ENCODE measurements around the gene DESI1. TPM values are rescaled to one million over a fixed set of nuclear protein-coding genes. Genes with fewer than 3 reads are reported as not detected.
"Not testable (repeated sequence)": the region's sequence is repeated elsewhere in the genome, so short reads cannot be mapped to it uniquely, and the experiment has no call there.

The DESI1 gene
- polyA plus RNA-seq, 1 donor = 34.0 TPM

DNA sequence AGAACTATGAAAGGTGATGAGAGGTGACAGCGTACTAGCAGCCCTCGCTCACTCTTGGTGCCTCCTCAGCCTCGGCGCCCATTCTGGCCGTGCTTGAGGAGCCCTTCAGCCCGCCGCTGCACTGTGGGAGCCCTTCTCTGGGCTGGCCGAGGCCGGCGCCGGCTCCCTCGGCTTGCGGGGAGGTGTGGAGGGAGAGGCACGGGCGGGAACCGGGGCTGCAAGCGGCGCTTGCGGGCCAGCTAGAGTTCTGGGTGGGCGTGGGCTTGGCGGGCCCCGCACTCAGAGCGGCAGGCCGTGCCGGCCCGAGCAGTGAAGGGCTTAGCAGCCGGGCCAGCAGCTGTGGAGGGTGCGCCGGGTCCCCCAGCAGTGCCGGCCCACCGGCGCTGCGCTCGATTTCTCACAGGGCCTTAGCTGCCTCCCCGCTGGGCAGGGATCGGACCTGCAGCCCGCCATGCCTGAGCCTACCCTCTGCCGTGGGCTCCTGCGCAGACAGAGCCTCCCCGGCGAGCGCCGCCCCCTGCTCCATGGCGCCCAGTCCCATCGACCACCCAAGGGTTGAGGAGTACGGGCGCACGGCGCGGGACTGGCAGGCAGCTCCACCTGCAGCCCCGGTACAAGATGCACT lies 27.4 kb downstream of the DESI1 start:
- H3K27ac ChIP-seq (ENCODE audit: low read length); H3K4me1 ChIP-seq (ENCODE audit: control insufficient read depth, insufficient read depth, low read length); H3K4me3 ChIP-seq (ENCODE audit: low read length); DNase-seq; H3K9me3 ChIP-seq (ENCODE audit: control insufficient read depth, low read depth, low read length); H3K27me3 ChIP-seq (ENCODE audit: control insufficient read depth, insufficient read depth, low read length); H3K36me3 ChIP-seq (ENCODE audit: control insufficient read depth, insufficient read depth, low read length): not testable (repeated sequence)
- no CpG with 5 or more reads among the region's 51 CpGs for WGBS (ENCODE audit: insufficient coverage, low lambda C conversion rate)

DNA sequence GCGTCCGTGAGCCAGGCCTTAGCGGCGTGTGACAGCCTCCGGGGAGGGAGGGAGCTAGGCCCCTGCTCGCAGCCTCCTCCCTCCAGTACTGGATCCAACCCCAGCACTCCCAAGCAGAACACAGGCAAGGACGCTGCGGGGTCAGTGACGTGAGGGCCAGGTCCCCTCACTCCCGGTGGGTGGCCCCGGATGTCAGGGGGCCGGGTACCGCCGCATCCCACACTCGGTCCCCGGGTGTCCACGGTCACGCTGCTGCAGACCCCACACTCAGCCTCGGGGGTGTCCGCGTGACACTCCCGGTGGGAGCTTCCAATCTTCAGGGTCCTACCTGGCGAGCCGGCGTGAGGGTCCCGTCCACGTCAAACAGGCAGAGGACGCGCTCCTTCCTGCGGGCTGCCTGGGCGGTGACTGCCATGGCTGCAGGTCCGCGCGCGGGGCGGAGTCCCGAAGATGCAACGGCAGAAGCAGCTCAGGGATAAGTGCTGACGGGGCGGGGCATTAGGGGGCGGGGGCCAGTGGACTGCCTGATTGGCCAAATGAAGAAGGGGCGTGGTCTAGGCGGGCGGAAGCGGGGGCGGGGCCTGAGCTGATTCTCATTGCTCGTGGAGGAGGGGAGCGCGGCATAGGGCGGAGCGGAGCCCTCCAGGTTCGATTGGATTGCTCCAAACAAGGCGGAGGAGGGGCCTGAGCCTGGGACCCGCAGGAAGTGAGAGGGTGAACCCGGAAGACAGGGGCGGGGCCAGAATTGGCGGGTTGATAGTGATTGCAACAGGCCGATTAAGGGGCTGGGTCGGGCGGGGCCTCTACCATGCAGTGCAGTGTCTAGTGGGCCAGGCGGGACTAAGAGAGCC lies 31.2 kb downstream of the DESI1 start, which contains the start of gene PMM1:
TSS of gene PMM1 (minus strand) at position 450 of the 851 bp plus-strand sequence. CDS start at position 415, 35 bp downstream.
- peaks cover 14% of the 10 kb centered on the region for H3K4me1 ChIP-seq (ENCODE audit: control insufficient read depth, insufficient read depth, low read length)
- no peaks in the 10 kb centered on the region for H3K9me3 ChIP-seq (ENCODE audit: control insufficient read depth, low read depth, low read length)
- peak within 1 kb of the TSS; percentile 88 for H3K4me3 ChIP-seq (ENCODE audit: low read length)
- DNase-seq = peak; percentile 100
- H3K27ac ChIP-seq (ENCODE audit: low read length) = peak within 1 kb of the TSS; percentile 97
- H3K27me3 ChIP-seq (ENCODE audit: control insufficient read depth, insufficient read depth, low read length) = no peaks in the 10 kb centered on the region
- peaks cover 13% of the 10 kb centered on the region for H3K36me3 ChIP-seq (ENCODE audit: control insufficient read depth, insufficient read depth, low read length)
- WGBS (ENCODE audit: insufficient coverage, low lambda C conversion rate) = no CpG with 5 or more reads among the region's 61 CpGs

DNA sequence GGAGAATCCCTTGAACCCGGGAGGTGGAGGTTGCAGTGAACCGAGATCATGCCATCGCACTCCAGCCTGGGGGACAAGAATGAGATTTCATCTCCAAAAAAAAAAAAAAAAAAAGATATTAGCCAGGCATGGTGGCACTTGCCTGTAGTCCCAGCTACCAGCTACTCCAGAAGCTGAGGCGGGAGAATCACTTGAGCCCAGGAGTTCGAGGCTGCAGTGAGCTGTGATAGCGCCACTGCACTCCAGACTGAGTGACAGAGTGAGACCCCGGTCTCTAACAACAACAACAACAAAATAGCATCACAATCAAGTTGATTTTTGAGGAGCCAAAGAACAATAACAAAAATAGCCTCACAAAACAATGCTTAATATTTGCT lies 33.5 kb downstream of the DESI1 start:
- DNase-seq = no peak
- Histone ChIP-seq H3K27me3 (ENCODE audit: control insufficient read depth, insufficient read depth, low read length) (no peaks in the 10 kb centered on the region), H3K4me1 (ENCODE audit: control insufficient read depth, insufficient read depth, low read length) (peaks cover 14% of the 10 kb centered on the region), H3K4me3 (ENCODE audit: low read length) (peak overlapping the region; percentile 22), H3K36me3 (ENCODE audit: control insufficient read depth, insufficient read depth, low read length) (peaks cover 35% of the 10 kb centered on the region), H3K27ac (ENCODE audit: low read length) (peak overlapping the region; percentile 97), H3K9me3 (ENCODE audit: control insufficient read depth, low read depth, low read length) (no peaks in the 10 kb centered on the region)
- no CpG with 5 or more reads among the region's 7 CpGs for WGBS (ENCODE audit: insufficient coverage, low lambda C conversion rate)

DNA sequence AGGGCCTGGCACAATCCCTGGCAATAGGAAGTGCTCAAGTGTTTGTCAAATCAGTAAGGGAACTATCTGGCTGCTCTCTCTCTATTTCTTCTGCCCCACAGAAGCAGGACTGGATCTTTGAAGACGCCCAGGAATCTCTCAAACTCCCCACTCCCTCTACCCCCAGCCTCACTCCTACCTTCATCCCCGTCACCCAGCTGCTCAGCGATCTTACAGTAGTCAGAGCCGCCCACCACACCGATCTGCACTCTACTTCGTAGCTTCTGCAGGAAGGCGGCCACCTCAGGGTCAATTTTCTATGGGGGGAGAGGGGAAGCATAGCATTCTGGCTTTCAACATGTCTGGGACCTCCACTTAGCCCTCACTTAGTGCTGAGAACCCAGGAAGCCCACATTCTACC lies 34.9 kb downstream of the DESI1 start:
- Histone ChIP-seq H3K27ac (ENCODE audit: low read length) (no peak overlapping the region), H3K4me1 (ENCODE audit: control insufficient read depth, insufficient read depth, low read length) (peaks cover 14% of the 10 kb centered on the region), H3K36me3 (ENCODE audit: control insufficient read depth, insufficient read depth, low read length) (peaks cover 45% of the 10 kb centered on the region), H3K4me3 (ENCODE audit: low read length) (no peak overlapping the region), H3K27me3 (ENCODE audit: control insufficient read depth, insufficient read depth, low read length) (no peaks in the 10 kb centered on the region), H3K9me3 (ENCODE audit: control insufficient read depth, low read depth, low read length) (no peaks in the 10 kb centered on the region)
- DNase-seq = no peak
- no CpG with 5 or more reads among the region's 7 CpGs for WGBS (ENCODE audit: insufficient coverage, low lambda C conversion rate)

DNA sequence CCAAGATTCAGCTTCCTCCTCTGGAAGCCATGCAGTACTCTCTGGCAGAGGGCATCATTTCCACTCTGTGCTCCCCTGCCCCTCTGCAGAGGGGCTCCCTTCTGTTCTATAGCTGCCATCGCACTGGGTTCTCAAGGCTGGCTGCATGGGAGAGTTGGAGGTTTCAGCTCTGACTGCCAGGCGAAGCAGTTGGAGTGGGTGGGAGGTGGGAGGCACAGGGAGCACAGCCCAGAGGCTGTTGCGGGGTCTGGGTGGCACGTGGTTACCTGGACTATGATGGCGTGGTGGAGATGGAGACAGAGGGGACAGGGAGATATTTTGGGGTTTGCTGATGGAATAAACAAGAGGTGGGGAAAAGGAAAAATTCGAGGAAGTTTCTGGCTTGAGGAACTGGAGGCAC lies 36.0 kb downstream of the DESI1 start:
- Histone ChIP-seq H3K27me3 (ENCODE audit: control insufficient read depth, insufficient read depth, low read length) (no peaks in the 10 kb centered on the region), H3K4me3 (ENCODE audit: low read length) (no peak overlapping the region), H3K36me3 (ENCODE audit: control insufficient read depth, insufficient read depth, low read length) (peaks cover 53% of the 10 kb centered on the region), H3K4me1 (ENCODE audit: control insufficient read depth, insufficient read depth, low read length) (peaks cover 14% of the 10 kb centered on the region), H3K27ac (ENCODE audit: low read length) (no peak overlapping the region), H3K9me3 (ENCODE audit: control insufficient read depth, low read depth, low read length) (no peaks in the 10 kb centered on the region)
- WGBS (ENCODE audit: insufficient coverage, low lambda C conversion rate) = no CpG with 5 or more reads among the region's 6 CpGs
- no peak for DNase-seq

DNA sequence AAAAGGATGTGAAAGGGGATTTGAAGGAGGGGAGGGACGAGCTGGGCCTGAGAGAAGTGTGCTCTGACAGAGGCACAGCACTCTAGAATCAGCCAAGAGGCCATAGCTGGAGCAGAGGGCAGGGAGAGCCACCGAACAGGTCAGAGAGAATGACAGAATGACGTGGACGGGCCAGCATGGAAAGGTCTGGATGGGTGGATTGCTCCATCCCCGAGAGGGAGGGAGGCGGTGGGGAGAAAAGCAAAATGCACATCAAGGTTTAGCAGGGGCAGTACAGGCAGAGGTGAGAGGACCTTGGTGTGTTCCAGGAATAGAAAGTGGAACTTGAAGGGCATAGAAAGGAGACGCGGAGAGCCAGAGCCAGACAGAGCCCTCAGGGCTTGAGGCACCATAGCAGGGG lies 38.1 kb downstream of the DESI1 start:
- Histone ChIP-seq H3K4me1 (ENCODE audit: control insufficient read depth, insufficient read depth, low read length) (peaks cover 4% of the 10 kb centered on the region), H3K9me3 (ENCODE audit: control insufficient read depth, low read depth, low read length) (no peaks in the 10 kb centered on the region), H3K27me3 (ENCODE audit: control insufficient read depth, insufficient read depth, low read length) (no peaks in the 10 kb centered on the region), H3K36me3 (ENCODE audit: control insufficient read depth, insufficient read depth, low read length) (peaks cover 75% of the 10 kb centered on the region), H3K4me3 (ENCODE audit: low read length) (no peak overlapping the region), H3K27ac (ENCODE audit: low read length) (no peak overlapping the region)
- DNase-seq = no peak
- WGBS (ENCODE audit: insufficient coverage, low lambda C conversion rate) = no CpG with 5 or more reads among the region's 8 CpGs

DNA sequence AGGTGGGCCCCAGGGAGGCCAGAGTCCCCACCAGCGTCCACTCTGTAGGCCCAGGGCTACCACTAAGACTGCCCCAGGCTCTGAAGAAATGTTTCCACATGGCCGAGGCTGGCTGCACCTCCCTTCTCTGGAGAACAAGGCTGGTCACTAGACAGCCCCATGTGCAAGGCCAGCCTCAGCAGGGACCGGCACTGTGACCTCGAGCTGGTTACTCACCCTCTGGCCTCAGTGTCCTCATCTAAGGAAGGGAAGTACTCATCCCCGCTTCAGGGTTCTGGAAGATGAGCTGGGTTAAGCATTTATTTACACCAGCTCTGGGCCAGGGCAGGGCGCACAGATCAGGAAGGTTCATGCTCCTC lies 40.9 kb downstream of the DESI1 start:
- no peaks in the 10 kb centered on the region for H3K27me3 ChIP-seq (ENCODE audit: control insufficient read depth, insufficient read depth, low read length)
- WGBS (ENCODE audit: insufficient coverage, low lambda C conversion rate) = no CpG with 5 or more reads among the region's 6 CpGs
- no peaks in the 10 kb centered on the region for H3K9me3 ChIP-seq (ENCODE audit: control insufficient read depth, low read depth, low read length)
- H3K4me3 ChIP-seq (ENCODE audit: low read length) = no peak overlapping the region
- H3K36me3 ChIP-seq (ENCODE audit: control insufficient read depth, insufficient read depth, low read length) = peaks cover 93% of the 10 kb centered on the region
- H3K27ac ChIP-seq (ENCODE audit: low read length) = no peak overlapping the region
- no peaks in the 10 kb centered on the region for H3K4me1 ChIP-seq (ENCODE audit: control insufficient read depth, insufficient read depth, low read length)
- DNase-seq = no peak

DNA sequence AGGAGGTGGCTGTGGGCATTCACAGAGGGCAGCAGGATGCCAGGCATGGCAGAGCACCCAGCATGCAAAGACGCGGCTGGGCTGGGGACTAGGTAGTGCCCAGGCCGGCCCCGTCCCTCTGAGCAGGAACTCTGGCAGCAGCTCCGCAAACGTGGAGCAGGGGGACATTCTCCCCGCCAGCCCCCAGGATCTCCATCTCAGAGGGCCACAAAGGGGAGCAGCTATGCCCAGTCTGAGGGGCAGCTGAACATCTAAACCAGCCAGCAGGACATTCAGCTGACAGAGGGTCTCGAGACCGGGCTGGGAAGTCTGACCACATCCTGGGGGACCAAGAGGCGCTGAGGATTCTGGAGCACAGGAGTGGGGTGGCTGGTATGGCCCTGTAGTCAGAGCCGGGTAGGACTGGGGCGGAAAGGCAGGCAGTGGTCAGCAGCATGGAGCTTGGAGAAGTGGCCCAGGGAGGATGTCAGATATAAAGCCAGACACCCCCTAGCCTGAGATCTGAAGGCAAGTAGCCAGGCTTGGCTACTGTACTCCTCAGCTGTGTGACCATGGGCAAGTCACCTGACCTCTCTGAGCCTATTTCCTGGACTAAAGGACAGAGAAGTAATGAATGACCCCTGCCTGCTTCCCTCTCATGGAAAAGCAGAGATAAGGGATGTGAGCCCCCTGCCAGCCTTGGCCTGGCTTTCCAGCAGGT lies 41.4 kb downstream of the DESI1 start:
- Histone ChIP-seq H3K27me3 (ENCODE audit: control insufficient read depth, insufficient read depth, low read length) (no peaks in the 10 kb centered on the region), H3K36me3 (ENCODE audit: control insufficient read depth, insufficient read depth, low read length) (peaks cover 92% of the 10 kb centered on the region), H3K4me1 (ENCODE audit: control insufficient read depth, insufficient read depth, low read length) (no peaks in the 10 kb centered on the region), H3K4me3 (ENCODE audit: low read length) (no peak overlapping the region), H3K27ac (ENCODE audit: low read length) (no peak overlapping the region), H3K9me3 (ENCODE audit: control insufficient read depth, low read depth, low read length) (no peaks in the 10 kb centered on the region)
- no peak for DNase-seq
- no CpG with 5 or more reads among the region's 12 CpGs for WGBS (ENCODE audit: insufficient coverage, low lambda C conversion rate)

DNA sequence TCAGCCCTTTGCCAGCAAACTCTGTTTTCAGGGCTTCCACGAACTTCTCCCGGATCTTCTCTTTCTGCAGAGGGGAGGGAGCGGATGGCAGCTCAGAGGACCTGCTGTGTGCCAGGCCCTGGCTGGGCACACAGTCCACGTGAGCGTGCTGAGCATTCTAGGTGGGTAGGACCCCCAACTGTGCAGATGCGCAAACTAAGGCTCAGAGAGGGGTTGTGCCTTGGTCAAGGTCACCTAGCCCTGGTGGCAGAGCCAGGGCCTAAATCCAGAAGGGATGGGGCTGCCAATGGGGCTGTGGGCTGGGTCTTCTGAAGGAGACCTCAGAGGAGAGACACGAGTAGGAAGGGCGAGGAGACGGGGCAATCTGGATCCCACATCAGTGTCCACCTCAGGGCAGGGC lies 42.0 kb downstream of the DESI1 start:
- peaks cover 86% of the 10 kb centered on the region for H3K36me3 ChIP-seq (ENCODE audit: control insufficient read depth, insufficient read depth, low read length)
- no peak overlapping the region for H3K4me3 ChIP-seq (ENCODE audit: low read length)
- H3K27me3 ChIP-seq (ENCODE audit: control insufficient read depth, insufficient read depth, low read length) = no peaks in the 10 kb centered on the region
- no peaks in the 10 kb centered on the region for H3K9me3 ChIP-seq (ENCODE audit: control insufficient read depth, low read depth, low read length)
- H3K4me1 ChIP-seq (ENCODE audit: control insufficient read depth, insufficient read depth, low read length) = no peaks in the 10 kb centered on the region
- no CpG with 5 or more reads among the region's 9 CpGs for WGBS (ENCODE audit: insufficient coverage, low lambda C conversion rate)
- H3K27ac ChIP-seq (ENCODE audit: low read length) = no peak overlapping the region
- no peak for DNase-seq

DNA sequence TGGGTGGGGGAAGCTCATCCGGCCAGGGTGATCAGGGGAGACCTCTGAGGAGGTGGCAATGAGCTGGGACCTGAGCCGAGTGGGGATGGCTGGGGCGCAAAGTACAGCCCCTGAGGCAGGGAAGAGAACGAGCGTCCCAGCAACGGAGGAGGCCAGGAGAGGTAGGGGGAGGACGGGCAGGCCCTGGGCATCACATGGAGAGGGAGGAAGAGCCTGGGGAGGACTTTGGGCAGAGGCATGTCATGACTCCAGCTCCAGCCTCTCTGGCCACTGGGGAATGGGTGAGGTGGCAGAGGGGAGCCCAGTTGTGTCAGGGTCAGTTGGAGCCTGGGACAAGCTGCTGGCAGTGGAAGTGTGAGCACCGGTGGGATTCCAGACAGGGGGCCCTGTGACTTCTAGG lies 42.7 kb downstream of the DESI1 start:
- no peak for DNase-seq
- Histone ChIP-seq H3K36me3 (ENCODE audit: control insufficient read depth, insufficient read depth, low read length) (peaks cover 79% of the 10 kb centered on the region), H3K4me1 (ENCODE audit: control insufficient read depth, insufficient read depth, low read length) (no peaks in the 10 kb centered on the region), H3K9me3 (ENCODE audit: control insufficient read depth, low read depth, low read length) (no peaks in the 10 kb centered on the region), H3K4me3 (ENCODE audit: low read length) (no peak overlapping the region), H3K27ac (ENCODE audit: low read length) (no peak overlapping the region), H3K27me3 (ENCODE audit: control insufficient read depth, insufficient read depth, low read length) (no peaks in the 10 kb centered on the region)
- no CpG with 5 or more reads among the region's 8 CpGs for WGBS (ENCODE audit: insufficient coverage, low lambda C conversion rate)
